Psoas muscle (tissue), 8 donors: ENCODE results near the gene KANTR. TPM values are rescaled to one million over a fixed set of nuclear protein-coding genes. Genes with fewer than 3 reads are reported as not detected.

Source experiments
- ATAC-seq, 4 donors: fragments of 200-7000 bp; cut with Tn5 transposase; one replicate each; pipeline ENCODE4 v1.9.1; 2020; ENCODE audit warnings: moderate library complexity in 3 of 4, mild to moderate bottlenecking in 2 of 4
- DNase-seq, 2 donors: peaks; one replicate each; pipeline ENCODE4 v3.0.0-alpha.2; 2020
- H3K27ac ChIP-seq: fragments of 200-600 bp; one replicate; pipeline ENCODE4 v1.8.0; 2022
- H3K27me3 ChIP-seq, 3 donors: fragments of 200-600 bp in 1 of 3; one replicate each; pipeline versions ENCODE4 v1.6.1 to v1.8.0; 2013 to 2022; ENCODE audit warnings: low read length in 2 of 3, mild to moderate bottlenecking in 2 of 3, moderate library complexity in 1 of 3; ENCODE audit not compliant: insufficient read depth in 3 of 3
- H3K36me3 ChIP-seq, 2 donors: fragments of 200-600 bp in 1 of 2; one replicate each; pipeline versions ENCODE4 v1.6.1 to v1.8.0; 2013 to 2022; ENCODE audit warnings: low read depth in 1 of 2, mild to moderate bottlenecking in 1 of 2, moderate library complexity in 1 of 2; ENCODE audit not compliant: insufficient read depth in 1 of 2
- H3K4me1 ChIP-seq: fragments of 200-600 bp; one replicate; pipeline ENCODE4 v1.8.0; 2022
- H3K4me3 ChIP-seq: fragments of 200-600 bp; one replicate; pipeline ENCODE4 v1.8.0; 2022; ENCODE audit warnings: mild to moderate bottlenecking
- H3K9me3 ChIP-seq: fragments of 200-600 bp; one replicate; pipeline ENCODE4 v1.8.0; 2022
- WGBS, 3 donors: extraction: QIAGEN DNeasy Blood & Tissue Kit; methylation state at CpG; one replicate each; pipeline versions ENCODE4 v1.1.6 to v1.1.7; 2013; 5-methylcytosine and 5-hydroxymethylcytosine counted together
- intact Hi-C, 2 donors: fragments of 100-400 bp; cut with DNase I; formaldehyde crosslinking; loops; one replicate each; pipeline versions ENCODE4 v1.11.0 to v1.14.2; 2022
- polyA plus RNA-seq, 3 donors: library from polyadenylated mRNA; stranded (reverse); fragments of 200-250 nt; gene quantifications; one replicate each; pipeline ENCODE4 v1.2.3, GENCODE V29; 2013
- total RNA-seq, 4 donors: library from RNA; stranded (reverse); fragmentation: NEBNext Ultra II Directional in 2 of 4; extraction: Animal tissue kit (Norgen Biotek cat#: 25700) in 2 of 4; gene quantifications; one replicate each; pipeline versions ENCODE4 v1.2.1 to v1.2.4, GENCODE V29; 2021 to 2023
- TF ChIP-seq, protein P1 (sequence below): fragments of 200-600 bp; IDR thresholded peaks from one replicate; pipeline ENCODE4 v1.8.0; 2022; ENCODE audit warnings: antibody characterized with exemption
- donor health status: healthy with polysubstance abuse.
- donor health status: DM: no; HTN: no; CAD: no; lungs with moderate emphysema.
- donor health status: Bipolar disorder and iron deficiency.
- donor health status: healthy.
- donor health status: DM: yes; HTN: yes; CAD: no.
- donor health status: DM: no; HTN: no; CAD: no.
- donor health status: DM: no; HTN: no; CAD: no.
- donor health status: DM: yes; HTN: yes; CAD: no.

Gene KANTR
- total and polyA plus RNA-seq, 7 donors, result 0.89 to 8.2 (median 3.7) TPM

GRCh38 chrX:53126377-53126776 lies 32.4 kb downstream of the KANTR start:
- no peaks in the 10 kb centered on the region for H3K36me3 ChIP-seq
- no peak for ATAC-seq
- TF ChIP-seq, protein P1, sequence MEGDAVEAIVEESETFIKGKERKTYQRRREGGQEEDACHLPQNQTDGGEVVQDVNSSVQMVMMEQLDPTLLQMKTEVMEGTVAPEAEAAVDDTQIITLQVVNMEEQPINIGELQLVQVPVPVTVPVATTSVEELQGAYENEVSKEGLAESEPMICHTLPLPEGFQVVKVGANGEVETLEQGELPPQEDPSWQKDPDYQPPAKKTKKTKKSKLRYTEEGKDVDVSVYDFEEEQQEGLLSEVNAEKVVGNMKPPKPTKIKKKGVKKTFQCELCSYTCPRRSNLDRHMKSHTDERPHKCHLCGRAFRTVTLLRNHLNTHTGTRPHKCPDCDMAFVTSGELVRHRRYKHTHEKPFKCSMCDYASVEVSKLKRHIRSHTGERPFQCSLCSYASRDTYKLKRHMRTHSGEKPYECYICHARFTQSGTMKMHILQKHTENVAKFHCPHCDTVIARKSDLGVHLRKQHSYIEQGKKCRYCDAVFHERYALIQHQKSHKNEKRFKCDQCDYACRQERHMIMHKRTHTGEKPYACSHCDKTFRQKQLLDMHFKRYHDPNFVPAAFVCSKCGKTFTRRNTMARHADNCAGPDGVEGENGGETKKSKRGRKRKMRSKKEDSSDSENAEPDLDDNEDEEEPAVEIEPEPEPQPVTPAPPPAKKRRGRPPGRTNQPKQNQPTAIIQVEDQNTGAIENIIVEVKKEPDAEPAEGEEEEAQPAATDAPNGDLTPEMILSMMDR, result no peak
- DNase-seq, result no peak
- H3K27me3 ChIP-seq, result peaks cover 0 to 11% (median 0%) of the 10 kb centered on the region in 3 donors
- H3K27ac ChIP-seq, result no peak overlapping the region
- WGBS, 3 donors, result 85 to 100% (median 98%) methylated on average over 2 of the region's 2 CpGs
- no peak overlapping the region for H3K4me3 ChIP-seq
- intact Hi-C loops, result no loop called here
- H3K9me3 ChIP-seq, result peaks cover 6% of the 10 kb centered on the region
- H3K4me1 ChIP-seq, result no peaks in the 10 kb centered on the region

DNA sequence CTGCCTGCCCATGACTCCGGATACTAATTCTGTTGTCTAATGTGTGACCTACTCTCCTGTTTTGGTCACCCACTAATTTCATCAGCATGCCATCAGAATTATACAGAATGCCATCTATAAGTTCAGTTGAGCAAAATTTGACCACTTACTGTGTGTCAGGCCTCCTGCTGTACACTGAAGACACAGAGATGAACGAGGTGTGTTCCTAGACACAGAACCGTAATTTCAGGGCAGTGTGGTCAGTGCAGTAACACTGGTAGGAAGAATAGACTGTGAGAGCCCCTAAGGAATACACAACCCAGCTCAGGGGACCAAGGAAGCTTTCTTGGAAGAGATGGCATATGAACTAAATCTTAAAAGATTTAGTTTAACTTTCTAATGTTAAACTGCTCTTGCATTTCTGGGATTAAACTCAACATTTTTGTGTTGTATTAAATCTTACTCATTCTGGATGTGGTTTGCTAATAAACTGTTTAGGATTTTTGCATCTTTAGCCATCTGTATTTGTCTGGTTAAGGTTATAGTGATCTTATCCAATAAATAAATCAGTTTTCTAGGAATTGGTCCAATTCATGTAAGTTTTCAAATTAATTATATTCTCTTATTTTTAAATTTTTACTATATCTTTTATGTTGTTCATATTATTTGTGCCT lies 34.3 kb downstream of the KANTR start:
- DNase-seq (no peak), ATAC-seq (peak in 1 of 4 donors; percentile 50)
- no peaks in the 10 kb centered on the region for H3K4me1 ChIP-seq
- intact Hi-C loops, result no loop called here
- H3K9me3 ChIP-seq, result peaks cover 6% of the 10 kb centered on the region
- TF ChIP-seq, protein P1, result no peak
- H3K27me3 ChIP-seq, result peaks cover 0 to 11% (median 0%) of the 10 kb centered on the region in 3 donors
- no peak overlapping the region for H3K4me3 ChIP-seq
- peak overlapping the region; percentile 7 for H3K27ac ChIP-seq
- 72 to 75% (median 73%) methylated on average over 3 of the region's 3 CpGs for WGBS, 3 donors
- H3K36me3 ChIP-seq, result peaks cover 0 to 4% of the 10 kb centered on the region in 2 donors

GRCh38 chrX:53133400-53133799 lies 39.5 kb downstream of the KANTR start:
- DNase-seq (no peak), ATAC-seq (no peak)
- WGBS, 3 donors, result 82 to 95% (median 85%) methylated on average over 3 to 4 of the region's 4 CpGs
- Histone ChIP-seq H3K27me3 (peaks cover 0 to 11% (median 0%) of the 10 kb centered on the region in 3 donors), H3K36me3 (peaks cover 0 to 4% of the 10 kb centered on the region in 2 donors), H3K27ac (no peak overlapping the region), H3K9me3 (no peaks in the 10 kb centered on the region), H3K4me1 (peaks cover 4% of the 10 kb centered on the region), H3K4me3 (no peak overlapping the region)
- TF ChIP-seq, protein P1, result no peak
- intact Hi-C loops, result no loop called here

- DNase-seq (no peak), ATAC-seq (peak; percentile 84 to 94 (median 87))
- Histone ChIP-seq H3K27ac (peak overlapping the region; percentile 63), H3K9me3 (no peaks in the 10 kb centered on the region), H3K4me3 (no peak overlapping the region), H3K27me3 (peaks cover 0 to 2% (median 0%) of the 10 kb centered on the region in 3 donors), H3K4me1 (peaks cover 4% of the 10 kb centered on the region), H3K36me3 (peaks cover 0 to 4% of the 10 kb centered on the region in 2 donors)
- TF ChIP-seq, protein P1, result no peak
- intact Hi-C loops, result no loop called here
- WGBS, 3 donors, result 35 to 44% (median 42%) methylated on average over 2 of the region's 2 CpGs
These were observed 41.6 kb downstream of the KANTR start for GRCh38 chrX:53135581-53135980.
